NB4 (cell line): ENCODE measurements around the gene BPGM.

ENCODE experiments used
- DNase-seq: peaks from one replicate; pipeline ENCODE4 v3.0.0; 2010; ENCODE audit warnings: low read depth
- H3K4me3 ChIP-seq: one replicate; pipeline ENCODE4 v1.5.1; 2011; ENCODE audit warnings: mild to moderate bottlenecking, low read depth, low read length, moderate library complexity
- CTCF ChIP-seq: IDR thresholded peaks from one replicate; pipeline ENCODE4 v1.5.1; 2012; ENCODE audit warnings: low read depth, low read length
- MYC ChIP-seq: IDR thresholded peaks from 2 replicates; pipeline ENCODE4 v1.6.1; 2011; ENCODE audit warnings: low read depth, low read length
- POLR2A ChIP-seq: IDR thresholded peaks from 2 replicates; pipeline ENCODE4 v1.6.1; 2011; ENCODE audit warnings: mild to moderate bottlenecking; ENCODE audit not compliant: insufficient read length; ENCODE audit errors: extremely low read depth
- TF ChIP-seq, protein P1 (sequence below): IDR thresholded peaks from 2 replicates; pipeline ENCODE4 v1.6.1; 2011; ENCODE audit warnings: low read depth, low read length

BPGM gene

DNA sequence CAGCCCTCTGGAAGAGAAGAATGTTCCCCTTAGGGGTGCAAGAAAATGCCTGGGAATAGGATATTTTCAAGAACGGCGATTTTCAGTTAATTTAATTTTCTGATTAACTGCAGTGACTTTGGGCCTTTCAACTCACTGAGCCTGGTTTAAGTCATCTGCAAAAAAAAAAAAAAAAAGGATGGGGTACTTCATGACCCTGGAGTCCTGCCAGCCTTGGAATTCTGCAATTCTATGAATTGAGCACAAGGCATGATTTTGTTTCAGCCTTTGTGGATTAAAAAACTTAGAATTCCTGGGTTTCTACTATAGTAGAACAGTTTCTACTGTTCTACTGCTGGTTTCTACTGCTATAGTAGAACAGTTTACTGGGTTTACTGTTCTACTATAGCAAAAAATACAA lies 74.5 kb downstream of the BPGM start:
- TF ChIP-seq, protein P1, sequence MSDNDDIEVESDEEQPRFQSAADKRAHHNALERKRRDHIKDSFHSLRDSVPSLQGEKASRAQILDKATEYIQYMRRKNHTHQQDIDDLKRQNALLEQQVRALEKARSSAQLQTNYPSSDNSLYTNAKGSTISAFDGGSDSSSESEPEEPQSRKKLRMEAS, result no peak
- no peak for TF ChIP-seq MYC
- no peak for TF ChIP-seq POLR2A
- TF ChIP-seq CTCF, result no peak
- H3K4me3 ChIP-seq, result no peak overlapping the region
- no peak for DNase-seq

GRCh38 chr7:134722786-134723322 lies 76.2 kb downstream of the BPGM start:
- H3K4me3 ChIP-seq, result no peak overlapping the region
- no peak for DNase-seq
- TF ChIP-seq POLR2A, result no peak
- TF ChIP-seq, protein P1, result no peak
- no peak for TF ChIP-seq CTCF
- TF ChIP-seq MYC, result no peak

- no peak for DNase-seq
- no peak overlapping the region for H3K4me3 ChIP-seq
- TF ChIP-seq MYC, result no peak
- TF ChIP-seq, protein P1, result no peak
- TF ChIP-seq POLR2A, result no peak
- no peak for TF ChIP-seq CTCF
Observed at GRCh38 chr7:134723892-134724291, 77.2 kb downstream of the BPGM start.

DNA sequence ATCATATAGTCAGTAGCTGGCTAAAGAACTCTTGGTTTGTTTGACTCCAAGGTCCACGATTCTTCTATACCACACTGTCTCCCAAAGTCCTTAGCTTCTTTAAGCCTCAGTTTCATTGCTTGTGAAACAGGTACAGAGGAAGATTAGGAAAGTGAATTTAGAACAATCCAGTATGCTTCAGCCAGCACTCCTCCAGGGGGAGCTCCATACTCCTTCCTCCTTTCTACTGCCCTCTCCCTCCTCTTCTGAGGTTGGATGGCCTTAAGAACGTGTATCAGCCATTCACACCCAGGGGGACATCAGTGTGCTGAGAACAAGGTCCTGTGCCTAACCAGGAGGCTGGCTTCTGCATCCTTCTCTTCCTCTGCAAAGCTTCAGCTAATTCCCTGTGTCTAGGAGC lies 78.0 kb downstream of the BPGM start:
- DNase-seq, result peak; percentile 45
- TF ChIP-seq, protein P1, result no peak
- TF ChIP-seq CTCF, result peak; percentile 52
- no peak overlapping the region for H3K4me3 ChIP-seq

- TF ChIP-seq MYC (no peak), CTCF (no peak), POLR2A (no peak)
- TF ChIP-seq, protein P1, result no peak
Observed at GRCh38 chr7:134726581-134726980, 79.9 kb downstream of the BPGM start.

DNA sequence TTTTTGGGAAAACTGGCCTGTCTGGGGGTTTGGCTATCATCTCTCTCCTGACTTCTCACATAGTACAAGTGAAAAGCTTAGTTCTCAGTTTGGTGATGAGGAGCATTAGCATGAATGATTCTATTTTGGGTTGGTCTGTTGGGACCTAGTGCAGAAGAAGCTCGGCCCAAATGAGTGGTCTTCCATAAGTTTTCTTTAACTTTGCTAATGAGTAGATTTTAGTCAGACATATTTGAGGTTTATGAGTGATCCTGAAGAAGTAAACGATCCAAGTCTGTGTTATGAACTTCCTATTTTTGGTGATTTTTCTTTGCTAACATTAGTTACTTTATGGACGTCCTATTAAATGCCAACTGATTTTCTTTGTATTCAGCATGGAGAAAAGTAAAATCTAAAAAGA lies 81.1 kb downstream of the BPGM start:
- no peak for TF ChIP-seq MYC
- TF ChIP-seq, protein P1, result no peak
- no peak for TF ChIP-seq POLR2A
- TF ChIP-seq CTCF, result no peak
- DNase-seq, result no peak
- no peak overlapping the region for H3K4me3 ChIP-seq

More at GRCh38 chr7:134726581-134726980, 79.9 kb downstream of the BPGM start:
- no peak overlapping the region for H3K4me3 ChIP-seq
- DNase-seq, result no peak
